AG09319 (cell line): ENCODE data around the gene P2RX2.

Experiments used
- DNase-seq: peaks from one replicate; pipeline ENCODE4 v3.0.0-alpha.2; 2010; ENCODE audit warnings: low read depth; ENCODE audit errors: extremely low read depth
- CTCF ChIP-seq: IDR thresholded peaks from 2 replicates; pipeline ENCODE4 v1.5.1; 2011; ENCODE audit warnings: low read depth, mild to moderate bottlenecking, inconsistent platforms, low read length, moderate library complexity

The P2RX2 gene

DNA sequence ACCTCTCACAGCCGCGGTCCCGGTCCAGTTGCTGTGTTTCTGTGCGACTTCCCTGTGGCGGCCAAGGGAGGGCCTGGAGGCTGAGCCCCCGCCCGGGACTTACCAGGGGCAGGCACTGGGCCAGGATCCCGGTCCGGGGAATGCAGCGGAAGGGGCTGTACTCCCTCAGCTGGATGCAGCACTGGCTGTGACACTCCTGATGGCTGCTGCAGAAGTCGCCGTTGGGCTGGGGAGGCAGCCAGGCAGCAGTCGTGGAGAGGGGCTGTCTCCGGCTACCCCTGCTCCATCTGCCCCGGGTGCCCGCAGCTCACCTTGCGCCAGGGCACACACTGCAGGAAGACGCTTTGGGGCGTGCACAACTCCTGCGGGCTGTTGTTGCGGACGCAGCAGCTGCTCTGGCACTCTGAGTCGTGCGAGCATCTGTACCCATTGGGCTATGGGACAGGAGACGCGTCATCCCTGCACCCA, 14.4 kb upstream of the P2RX2 start:
- DNase-seq: no peak
- no peak for TF ChIP-seq CTCF

DNA sequence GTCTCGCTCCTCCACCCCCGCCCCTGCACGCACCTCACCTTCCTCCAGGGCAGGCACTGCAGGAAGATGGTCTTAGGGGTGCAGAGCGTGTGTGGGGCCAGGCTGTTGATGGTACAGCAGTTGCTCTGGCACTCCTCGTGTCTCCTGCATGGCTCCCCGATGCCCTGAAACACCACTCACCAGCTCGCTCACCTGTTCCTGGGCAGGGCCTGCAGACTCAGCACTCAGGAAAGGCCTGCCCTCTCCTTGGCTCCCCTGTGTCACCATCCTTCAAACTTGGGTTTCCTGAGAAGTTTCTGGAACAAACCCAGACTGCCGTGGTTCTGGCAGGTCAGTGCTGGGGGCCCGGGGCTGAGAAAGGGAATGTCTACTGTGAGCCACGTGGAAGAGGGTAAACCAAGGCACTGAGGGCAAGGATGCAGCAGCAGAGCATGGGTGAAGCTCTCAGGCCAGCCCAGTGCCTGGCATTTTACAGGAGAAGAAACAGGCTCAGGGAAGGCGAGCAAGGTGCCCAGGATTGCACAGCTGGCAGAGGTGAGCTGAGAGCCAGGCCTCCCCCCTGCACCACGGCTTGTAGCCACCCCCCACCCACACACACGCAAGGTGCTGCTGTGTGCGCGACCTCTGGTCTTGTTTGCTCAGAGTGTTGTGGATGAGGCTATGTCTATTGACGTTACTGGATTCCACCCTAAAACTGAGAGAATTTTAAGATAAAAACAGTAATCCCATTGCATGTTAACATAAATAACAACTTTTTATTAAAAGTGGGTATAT, 13.7 kb upstream of the P2RX2 start:
- no peak for DNase-seq
- TF ChIP-seq CTCF: no peak

DNA sequence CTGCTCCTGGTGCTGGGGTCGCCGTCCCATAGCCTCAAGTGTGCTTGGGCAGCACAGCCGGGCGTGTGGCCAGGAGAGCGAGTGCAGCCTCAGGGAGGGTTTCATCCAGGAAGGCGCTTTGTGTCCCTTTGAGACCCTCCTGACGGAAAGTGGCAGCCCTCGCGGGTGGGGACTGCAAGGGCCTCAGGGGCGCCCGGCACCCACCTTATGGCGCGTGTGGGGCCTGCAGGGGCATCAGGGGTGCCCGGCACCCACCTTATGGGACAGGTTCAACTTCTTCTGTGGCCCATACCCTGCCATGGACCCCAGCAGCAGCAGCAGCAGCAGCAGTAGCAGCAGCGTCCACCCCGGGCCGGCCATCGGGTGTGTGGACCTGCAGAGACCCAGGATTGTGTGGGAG, 12.7 kb upstream of the P2RX2 start:
- TF ChIP-seq CTCF: no peak
- no peak for DNase-seq

- TF ChIP-seq CTCF: no peak
- DNase-seq: no peak
These were observed 12.1 kb upstream of the P2RX2 start for GRCh38 chr12:132606466-132606865.

- DNase-seq: no peak
- no peak for TF ChIP-seq CTCF
These were observed 11.6 kb upstream of the P2RX2 start for GRCh38 chr12:132606927-132607326.

DNA sequence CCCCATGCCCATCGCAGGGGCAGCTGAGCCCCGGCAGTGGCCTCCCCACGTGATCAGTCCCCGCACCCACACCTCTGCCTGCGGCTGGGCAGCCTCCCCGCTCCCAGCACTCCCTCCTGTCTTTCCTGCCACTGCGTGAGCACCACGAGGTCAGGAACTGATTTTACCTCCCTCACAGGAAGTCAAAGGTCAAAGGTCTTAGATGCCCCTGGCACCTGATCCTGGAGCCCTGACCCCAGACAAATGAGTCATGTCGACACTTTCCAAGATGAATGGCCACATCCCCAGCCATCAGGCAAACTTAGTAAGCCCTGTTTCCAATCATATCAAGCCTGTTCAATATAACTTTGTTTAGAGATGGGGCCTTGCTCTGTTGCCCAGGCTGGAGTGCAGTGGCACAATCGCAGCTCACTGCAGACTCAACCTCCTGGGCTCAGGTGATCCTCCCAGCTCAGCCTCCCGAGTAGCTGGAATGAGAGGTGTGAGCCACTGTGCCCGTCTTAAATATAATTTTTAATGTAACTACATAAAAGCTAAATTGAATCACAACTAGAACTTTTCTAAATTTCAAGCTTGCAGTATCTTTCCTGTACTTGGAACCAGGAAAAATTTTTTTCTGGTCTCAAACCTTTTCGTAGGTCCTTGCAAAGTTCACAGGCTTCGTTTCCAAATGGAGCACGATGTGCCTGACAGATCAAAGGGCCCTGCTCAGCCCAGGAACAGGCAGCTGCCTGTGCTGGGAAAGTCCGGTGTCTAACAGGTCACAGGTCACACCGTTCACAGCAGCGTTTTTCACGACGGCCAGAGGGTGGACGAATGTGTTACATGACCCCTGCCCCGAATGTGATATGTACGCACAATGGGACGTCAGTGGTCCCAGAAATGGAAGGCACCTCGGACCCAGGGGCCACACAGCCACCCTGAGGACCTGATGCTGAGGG, 10.1 kb upstream of the P2RX2 start:
- no peak for TF ChIP-seq CTCF

More for the DNA sequence above, 10.1 kb upstream of the P2RX2 start:
- no peak for DNase-seq
